ENCODE results near the gene SCNN1G. TPM values are rescaled to one million over a fixed set of nuclear protein-coding genes. Genes with fewer than 3 reads are reported as not detected.

The SCNN1G gene
- total and polyA plus RNA-seq, 2 of the 13 experiments (the other 11 are each of a cell fraction or from before 2014, with no cell fraction given), result not detected

DNA sequence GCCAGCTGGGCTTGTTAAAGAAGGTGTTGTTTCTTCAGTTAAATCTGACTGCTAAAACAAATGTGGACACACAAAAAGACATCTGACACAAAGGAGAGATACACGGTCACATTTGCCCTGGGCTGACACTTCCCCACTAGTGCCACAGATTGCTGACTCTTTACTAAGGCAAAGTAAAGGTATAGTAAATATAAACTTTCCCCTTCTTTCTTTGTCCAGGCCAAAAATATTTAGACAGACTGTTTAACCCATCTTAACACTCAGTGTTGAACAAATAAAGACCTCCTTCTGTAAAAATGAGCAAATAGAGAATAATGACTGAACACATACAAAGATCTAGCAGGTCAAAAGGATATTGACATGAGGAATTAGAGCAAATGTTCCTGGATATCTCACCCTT is 58.4 kb downstream of the SCNN1G start (continued):
- TF ChIP-seq ARID5B (CRISPR knock-in tag; IDR thresholded peaks at IDR 0.05) (peak; percentile 79), CEBPB (IDR thresholded peaks at IDR 0.05; ENCODE audit: borderline replicate concordance, low read depth, low read length) (no peak), MTA3 (CRISPR knock-in tag; IDR thresholded peaks at IDR 0.05) (no peak), ZNF709 (CRISPR knock-in tag; IDR thresholded peaks at IDR 0.05) (no peak), ZNF337 (CRISPR knock-in tag; IDR thresholded peaks at IDR 0.05; ENCODE audit: borderline replicate concordance, low read depth) (no peak), CENPT (CRISPR knock-in tag; IDR thresholded peaks at IDR 0.05; ENCODE audit: low read depth) (no peak), ZSCAN9 (CRISPR knock-in tag; IDR thresholded peaks at IDR 0.05; ENCODE audit: borderline replicate concordance) (no peak), TFDP1 (CRISPR knock-in tag; IDR thresholded peaks at IDR 0.05; ENCODE audit: borderline replicate concordance) (no peak), MAX (IDR thresholded peaks at IDR 0.05) (no peak), ZNF747 (CRISPR knock-in tag; IDR thresholded peaks at IDR 0.05; ENCODE audit: borderline replicate concordance) (no peak), SOX6 (IDR thresholded peaks at IDR 0.05) (no peak), SOX6 (CRISPR knock-in tag; IDR thresholded peaks at IDR 0.05) (peak; percentile 75), ZNF691 (CRISPR knock-in tag; IDR thresholded peaks at IDR 0.05; ENCODE audit: borderline replicate concordance, low read depth) (no peak), PRDM15 (CRISPR knock-in tag; IDR thresholded peaks at IDR 0.05) (no peak), NFIC (IDR thresholded peaks at IDR 0.05; ENCODE audit: low read length) (peak; percentile 84; the same call in 1 of the 2 replicates), IRX3 (CRISPR knock-in tag; IDR thresholded peaks at IDR 0.05; ENCODE audit: borderline replicate concordance, low read depth) (no peak), IKZF4 (CRISPR knock-in tag; IDR thresholded peaks at IDR 0.05; ENCODE audit: borderline replicate concordance, low read depth, not compliant biosample characterization) (no peak), CENPBD1 (CRISPR knock-in tag; IDR thresholded peaks at IDR 0.05; ENCODE audit: borderline replicate concordance, low read depth) (no peak)

All from HepG2 (cell line).